Effector memory CD4-positive, alpha-beta T cell (primary cell): ENCODE results near the gene STXBP5.

Experiments used
- DNase-seq, 3 donors: peaks; one replicate each; pipeline ENCODE4 v3.0.0-alpha.2; 2020
- H3K27ac ChIP-seq: 2 replicates; pipeline ENCODE4 v1.7.0; 2013; ENCODE audit warnings: mild to moderate bottlenecking, low read length, moderate library complexity; ENCODE audit not compliant: insufficient read depth, poor library complexity, severe bottlenecking
- H3K27me3 ChIP-seq: replicated peaks from 2 replicates; pipeline ENCODE4 v1.7.0; 2013; ENCODE audit warnings: mild to moderate bottlenecking, low read length; ENCODE audit not compliant: insufficient read depth, control insufficient read depth, poor library complexity, severe bottlenecking
- H3K36me3 ChIP-seq: 2 replicates; pipeline ENCODE4 v1.7.0; 2013; ENCODE audit warnings: mild to moderate bottlenecking, low read length, moderate library complexity; ENCODE audit not compliant: control insufficient read depth, insufficient read depth
- H3K4me1 ChIP-seq: 2 replicates; pipeline ENCODE4 v1.7.0; 2013; ENCODE audit warnings: low read length, mild to moderate bottlenecking; ENCODE audit not compliant: control insufficient read depth, insufficient read depth, poor library complexity, severe bottlenecking
- H3K4me3 ChIP-seq: 2 replicates; pipeline ENCODE4 v1.7.0; 2013; ENCODE audit warnings: low read length, low read depth, mild to moderate bottlenecking; ENCODE audit not compliant: insufficient read depth, poor library complexity, severe bottlenecking
- H3K9me3 ChIP-seq: 2 replicates; pipeline ENCODE4 v1.7.0; 2013; ENCODE audit warnings: mild to moderate bottlenecking, low read length, moderate library complexity; ENCODE audit not compliant: control insufficient read depth

Gene STXBP5

GRCh38 chr6:147177286-147177685 lies 26.9 kb upstream of the STXBP5 start:
- Histone ChIP-seq H3K36me3 (no peaks in the 10 kb centered on the region), H3K27ac (no peak overlapping the region), H3K27me3 (no peaks in the 10 kb centered on the region), H3K4me3 (no peak overlapping the region), H3K4me1 (no peaks in the 10 kb centered on the region), H3K9me3 (no peaks in the 10 kb centered on the region)
- DNase-seq = no peak

DNA sequence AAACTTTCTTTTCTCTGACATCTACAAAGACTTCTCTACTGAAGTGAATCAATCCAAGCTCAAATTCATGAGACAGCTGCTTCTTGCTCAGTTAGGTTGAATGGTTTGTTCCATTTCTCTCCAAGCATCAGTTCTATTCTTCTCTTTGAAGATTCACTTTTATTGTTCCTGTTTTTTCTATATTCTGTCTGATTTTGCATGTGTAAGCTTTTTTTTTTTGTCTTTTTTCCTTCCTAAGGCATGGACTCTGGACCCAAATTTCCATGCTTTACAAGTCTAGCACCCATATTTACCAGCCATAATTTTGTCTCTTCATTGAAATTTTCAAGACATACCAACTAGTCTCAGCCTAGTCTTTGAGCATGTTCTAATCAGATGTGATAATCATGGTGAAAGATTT lies 25.9 kb upstream of the STXBP5 start:
- Histone ChIP-seq H3K27ac (no peak overlapping the region), H3K27me3 (no peaks in the 10 kb centered on the region), H3K4me3 (no peak overlapping the region), H3K4me1 (no peaks in the 10 kb centered on the region), H3K36me3 (no peaks in the 10 kb centered on the region), H3K9me3 (no peaks in the 10 kb centered on the region)
- DNase-seq = no peak

- Histone ChIP-seq H3K4me3 (no peak overlapping the region), H3K27me3 (no peaks in the 10 kb centered on the region), H3K4me1 (no peaks in the 10 kb centered on the region), H3K27ac (no peak overlapping the region), H3K9me3 (no peaks in the 10 kb centered on the region), H3K36me3 (no peaks in the 10 kb centered on the region)
- DNase-seq = no peak
Observed at GRCh38 chr6:147179809-147180208, 24.4 kb upstream of the STXBP5 start.

- Histone ChIP-seq H3K27me3 (no peaks in the 10 kb centered on the region), H3K4me1 (no peaks in the 10 kb centered on the region), H3K4me3 (no peak overlapping the region), H3K36me3 (no peaks in the 10 kb centered on the region), H3K27ac (no peak overlapping the region), H3K9me3 (no peaks in the 10 kb centered on the region)
- no peak for DNase-seq
Observed at GRCh38 chr6:147180926-147181325, 23.3 kb upstream of the STXBP5 start.

DNA sequence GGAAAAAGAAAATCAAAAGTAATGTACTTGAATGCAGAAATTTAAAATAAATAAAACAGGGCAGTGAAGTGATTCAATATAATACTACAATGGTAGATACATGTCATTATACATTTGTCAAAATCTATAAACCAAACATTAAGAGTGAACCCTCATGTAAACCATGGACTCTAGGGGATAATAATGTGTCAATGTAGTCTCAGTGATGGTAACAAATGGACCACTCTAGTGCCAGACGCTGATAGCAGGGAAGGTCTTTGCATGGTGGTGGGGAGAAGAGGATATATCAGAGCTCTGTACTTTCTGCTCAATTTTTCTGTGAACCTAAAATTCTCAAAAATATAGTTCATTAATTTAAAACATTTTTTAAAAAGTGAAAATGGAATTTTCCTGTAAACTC lies 19.8 kb upstream of the STXBP5 start:
- H3K27ac ChIP-seq = no peak overlapping the region
- DNase-seq = no peak
- H3K9me3 ChIP-seq = no peaks in the 10 kb centered on the region
- no peaks in the 10 kb centered on the region for H3K4me1 ChIP-seq
- H3K27me3 ChIP-seq = no peaks in the 10 kb centered on the region
- H3K4me3 ChIP-seq = no peak overlapping the region
- no peaks in the 10 kb centered on the region for H3K36me3 ChIP-seq

DNA sequence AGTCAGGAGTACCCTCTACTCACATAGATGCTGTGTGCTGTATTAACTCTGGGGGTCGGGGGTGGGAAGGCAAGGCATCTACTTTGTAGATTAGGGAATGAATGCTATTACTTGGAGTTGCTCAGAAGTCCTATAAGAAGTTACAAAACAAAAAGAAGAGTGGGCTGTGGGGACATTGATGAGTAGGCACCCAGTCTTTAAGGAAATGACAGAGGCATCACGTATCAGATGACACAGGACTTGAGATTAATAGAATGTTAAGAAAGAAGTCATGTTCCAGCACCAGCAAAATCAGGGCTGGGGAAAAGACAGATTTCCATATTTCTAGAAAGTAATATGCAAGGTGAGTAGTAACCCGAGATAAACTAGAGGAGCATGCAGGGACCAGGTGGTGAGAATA lies 19.0 kb upstream of the STXBP5 start:
- no peak overlapping the region for H3K27ac ChIP-seq

DNA sequence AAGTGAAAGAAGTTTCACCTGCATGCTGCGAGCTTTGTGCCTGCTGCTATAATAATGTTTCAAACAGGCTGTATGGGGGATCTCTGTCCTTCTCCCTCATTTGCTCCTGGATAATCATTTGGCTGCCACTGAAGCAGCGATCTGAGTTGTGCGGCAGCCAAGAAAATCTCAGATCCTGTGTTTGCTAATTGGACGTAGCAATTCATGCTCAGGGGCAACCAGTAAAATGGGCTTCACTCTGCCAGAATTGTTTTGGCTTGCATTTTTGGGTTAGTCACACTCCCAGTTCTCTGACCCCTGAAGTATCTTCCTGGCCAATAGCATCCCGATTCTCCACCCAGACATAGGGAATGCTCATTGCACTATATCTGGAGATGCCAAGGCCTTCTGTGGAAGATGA lies 13.7 kb upstream of the STXBP5 start:
- no peaks in the 10 kb centered on the region for H3K36me3 ChIP-seq
- no peak for DNase-seq
- H3K4me1 ChIP-seq = no peaks in the 10 kb centered on the region
- no peak overlapping the region for H3K27ac ChIP-seq
- no peak overlapping the region for H3K4me3 ChIP-seq
- no peaks in the 10 kb centered on the region for H3K27me3 ChIP-seq
- no peaks in the 10 kb centered on the region for H3K9me3 ChIP-seq

More for the DNA sequence above, 19.0 kb upstream of the STXBP5 start:
- no peak for DNase-seq
- no peak overlapping the region for H3K4me3 ChIP-seq
- H3K9me3 ChIP-seq = no peaks in the 10 kb centered on the region
- no peaks in the 10 kb centered on the region for H3K36me3 ChIP-seq
- no peaks in the 10 kb centered on the region for H3K4me1 ChIP-seq
- H3K27me3 ChIP-seq = no peaks in the 10 kb centered on the region

DNA sequence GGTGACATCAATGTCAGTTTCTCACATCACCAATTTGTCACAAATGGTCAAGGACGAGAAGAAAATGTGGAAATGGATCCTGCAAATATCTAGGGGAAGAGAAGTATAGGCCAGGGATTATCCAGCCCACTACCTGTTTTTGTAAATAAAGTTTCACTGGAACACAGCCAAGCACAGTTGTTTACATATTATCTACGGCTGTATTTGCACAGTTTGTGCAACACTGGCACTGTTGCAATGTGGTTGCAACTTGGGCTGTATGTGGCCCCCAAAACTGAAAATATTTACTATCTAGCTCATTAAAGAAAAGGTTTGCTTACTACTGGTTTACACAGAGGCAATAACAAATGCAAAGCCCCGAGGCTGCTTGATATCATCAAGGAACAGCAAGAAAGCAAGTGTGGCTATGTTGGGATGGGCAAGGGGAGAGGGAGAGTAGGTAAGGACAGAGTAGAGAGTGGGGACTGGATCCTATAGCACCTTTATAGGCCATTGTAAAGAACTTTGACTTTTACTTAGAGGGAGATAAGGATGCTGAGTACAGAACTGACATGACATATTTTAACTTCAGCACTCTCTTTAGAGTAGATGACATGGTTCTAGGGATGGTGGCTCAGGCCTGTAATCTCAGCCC lies 11.8 kb upstream of the STXBP5 start:
- Histone ChIP-seq H3K36me3 (no peaks in the 10 kb centered on the region), H3K4me1 (no peaks in the 10 kb centered on the region), H3K4me3 (no peak overlapping the region), H3K27me3 (no peaks in the 10 kb centered on the region), H3K9me3 (no peaks in the 10 kb centered on the region), H3K27ac (no peak overlapping the region)
- no peak for DNase-seq

- no peaks in the 10 kb centered on the region for H3K9me3 ChIP-seq
- DNase-seq = no peak
- no peaks in the 10 kb centered on the region for H3K27me3 ChIP-seq
- H3K4me3 ChIP-seq = no peak overlapping the region
- H3K36me3 ChIP-seq = no peaks in the 10 kb centered on the region
- no peaks in the 10 kb centered on the region for H3K4me1 ChIP-seq
- H3K27ac ChIP-seq = no peak overlapping the region
Observed at GRCh38 chr6:147194652-147195411, 9.4 kb upstream of the STXBP5 start.

DNA sequence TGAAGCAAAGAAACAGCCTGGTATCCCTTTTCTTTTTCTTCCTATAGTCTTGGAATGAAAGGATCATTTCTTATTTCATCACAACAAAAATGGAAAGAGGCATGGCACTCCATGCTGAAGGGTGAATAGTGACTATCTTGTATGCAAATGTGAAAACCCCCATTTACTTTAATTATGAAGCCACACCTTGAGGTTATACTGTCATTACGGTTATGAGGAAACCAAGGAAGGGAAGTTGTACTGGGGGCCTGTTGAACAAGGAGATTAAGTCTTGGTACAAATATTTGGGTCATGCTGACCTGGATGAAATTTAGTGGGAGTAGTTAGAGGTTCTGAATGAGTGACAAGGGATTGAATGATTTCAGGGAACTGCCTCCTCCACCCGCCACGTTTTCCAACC lies 8.7 kb upstream of the STXBP5 start:
- Histone ChIP-seq H3K36me3 (no peaks in the 10 kb centered on the region), H3K9me3 (no peaks in the 10 kb centered on the region), H3K4me1 (no peaks in the 10 kb centered on the region), H3K4me3 (no peak overlapping the region), H3K27ac (no peak overlapping the region), H3K27me3 (no peaks in the 10 kb centered on the region)
- DNase-seq = no peak
